ENCODE results near the gene DDX11.
"Not testable (repeated sequence)": the region's sequence is repeated elsewhere in the genome, so short reads cannot be mapped to it uniquely, and the experiment has no call there.

The DDX11 gene

GRCh38 chr12:31077095-31077494 lies 3.4 kb downstream of the DDX11 start:
- DNase-seq (ENCODE audit: low spot score); in situ Hi-C loops (cut with MboI; ENCODE audit: low pct_unique_long_range_greater_than_20kb, low sequenced_read_pairs, unreplicated experiment): not testable (repeated sequence)

- in situ Hi-C loops (cut with MboI; ENCODE audit: low pct_unique_long_range_greater_than_20kb, low sequenced_read_pairs, unreplicated experiment); DNase-seq (ENCODE audit: low spot score): not testable (repeated sequence)
These were observed 4.3 kb downstream of the DDX11 start for GRCh38 chr12:31077998-31078397.

- DNase-seq (ENCODE audit: low spot score); in situ Hi-C loops (cut with MboI; ENCODE audit: low pct_unique_long_range_greater_than_20kb, low sequenced_read_pairs, unreplicated experiment): not testable (repeated sequence)
These were observed 5.8 kb downstream of the DDX11 start for GRCh38 chr12:31079421-31079820.

GRCh38 chr12:31080221-31080620 lies 6.6 kb downstream of the DDX11 start:
- DNase-seq (ENCODE audit: low spot score); in situ Hi-C loops (cut with MboI; ENCODE audit: low pct_unique_long_range_greater_than_20kb, low sequenced_read_pairs, unreplicated experiment): not testable (repeated sequence)

GRCh38 chr12:31081274-31081673 lies 7.6 kb downstream of the DDX11 start:
- DNase-seq (ENCODE audit: low spot score); in situ Hi-C loops (cut with MboI; ENCODE audit: low pct_unique_long_range_greater_than_20kb, low sequenced_read_pairs, unreplicated experiment): not testable (repeated sequence)

DNA sequence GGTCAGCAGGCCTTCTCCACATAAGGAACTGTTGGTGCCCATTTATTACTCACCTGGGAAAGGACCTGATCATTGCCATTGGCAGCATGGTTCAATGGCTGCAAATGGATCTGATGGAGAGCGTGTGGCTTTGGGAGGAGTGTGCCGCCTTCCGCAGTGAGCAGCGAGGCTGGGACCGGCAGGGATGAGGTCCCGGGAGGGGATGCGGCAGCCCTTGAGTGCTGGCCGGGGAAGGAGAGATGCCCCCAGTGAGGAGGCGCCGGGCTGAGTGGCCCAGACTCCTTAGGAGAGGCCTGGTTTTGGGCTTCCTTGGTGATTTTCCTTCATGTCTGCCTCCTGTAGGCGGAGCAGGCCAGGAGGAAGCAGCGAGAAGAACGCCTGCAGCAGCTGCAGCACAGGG lies 10.6 kb downstream of the DDX11 start:
- in situ Hi-C loops (cut with MboI; ENCODE audit: low pct_unique_long_range_greater_than_20kb, low sequenced_read_pairs, unreplicated experiment); DNase-seq (ENCODE audit: low spot score): not testable (repeated sequence)

DNA sequence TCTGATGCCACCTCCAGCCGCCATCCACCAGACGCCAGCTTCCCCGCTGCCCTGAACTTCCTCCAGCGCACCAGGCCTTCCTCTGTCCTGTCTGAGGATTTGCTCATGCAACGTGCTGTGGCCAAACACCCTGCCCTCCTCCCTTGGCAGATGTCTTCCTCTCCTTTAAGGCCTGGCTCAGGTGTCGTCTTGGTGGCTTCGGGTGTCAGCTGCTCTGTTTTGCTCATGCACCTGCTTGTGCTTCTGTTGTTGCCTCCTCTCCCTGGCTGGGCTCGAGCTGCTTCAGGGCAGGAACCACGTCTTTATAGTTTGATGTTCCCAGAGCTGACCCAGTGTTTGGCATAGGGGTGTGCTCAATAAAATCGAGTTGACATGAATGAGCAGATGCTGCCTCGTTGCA lies 12.4 kb downstream of the DDX11 start:
- in situ Hi-C loops (cut with MboI; ENCODE audit: low pct_unique_long_range_greater_than_20kb, low sequenced_read_pairs, unreplicated experiment); DNase-seq (ENCODE audit: low spot score): not testable (repeated sequence)

DNA sequence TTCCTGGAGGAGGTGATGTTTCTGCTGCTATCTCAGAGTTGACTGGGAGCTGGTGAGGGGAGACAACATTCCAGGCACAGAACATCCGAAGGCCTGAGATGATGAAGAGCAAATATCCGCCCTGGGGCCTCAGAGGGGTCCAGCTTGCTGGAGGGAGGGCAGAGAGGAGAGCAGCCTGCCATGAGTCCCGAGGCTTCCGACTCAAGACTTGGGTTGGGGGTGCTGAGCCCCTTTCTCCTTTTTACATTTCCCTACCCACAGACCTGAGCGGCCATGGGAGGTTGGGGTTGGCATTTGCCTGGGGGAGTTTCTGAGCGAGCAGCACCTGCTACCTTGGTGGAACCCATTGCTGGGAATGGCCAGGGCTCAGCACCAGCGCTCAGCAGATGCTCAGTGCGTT lies 13.8 kb downstream of the DDX11 start:
- in situ Hi-C loops (cut with MboI; ENCODE audit: low pct_unique_long_range_greater_than_20kb, low sequenced_read_pairs, unreplicated experiment); DNase-seq (ENCODE audit: low spot score): not testable (repeated sequence)

GRCh38 chr12:31087956-31088355 lies 14.3 kb downstream of the DDX11 start:
- DNase-seq (ENCODE audit: low spot score): not testable (repeated sequence)

GRCh38 chr12:31089072-31089471 lies 15.4 kb downstream of the DDX11 start:
- in situ Hi-C loops (cut with MboI; ENCODE audit: low pct_unique_long_range_greater_than_20kb, low sequenced_read_pairs, unreplicated experiment): no loop called here
- no peak for DNase-seq (ENCODE audit: low spot score)
- TF ChIP-seq, protein P1, sequence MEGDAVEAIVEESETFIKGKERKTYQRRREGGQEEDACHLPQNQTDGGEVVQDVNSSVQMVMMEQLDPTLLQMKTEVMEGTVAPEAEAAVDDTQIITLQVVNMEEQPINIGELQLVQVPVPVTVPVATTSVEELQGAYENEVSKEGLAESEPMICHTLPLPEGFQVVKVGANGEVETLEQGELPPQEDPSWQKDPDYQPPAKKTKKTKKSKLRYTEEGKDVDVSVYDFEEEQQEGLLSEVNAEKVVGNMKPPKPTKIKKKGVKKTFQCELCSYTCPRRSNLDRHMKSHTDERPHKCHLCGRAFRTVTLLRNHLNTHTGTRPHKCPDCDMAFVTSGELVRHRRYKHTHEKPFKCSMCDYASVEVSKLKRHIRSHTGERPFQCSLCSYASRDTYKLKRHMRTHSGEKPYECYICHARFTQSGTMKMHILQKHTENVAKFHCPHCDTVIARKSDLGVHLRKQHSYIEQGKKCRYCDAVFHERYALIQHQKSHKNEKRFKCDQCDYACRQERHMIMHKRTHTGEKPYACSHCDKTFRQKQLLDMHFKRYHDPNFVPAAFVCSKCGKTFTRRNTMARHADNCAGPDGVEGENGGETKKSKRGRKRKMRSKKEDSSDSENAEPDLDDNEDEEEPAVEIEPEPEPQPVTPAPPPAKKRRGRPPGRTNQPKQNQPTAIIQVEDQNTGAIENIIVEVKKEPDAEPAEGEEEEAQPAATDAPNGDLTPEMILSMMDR (IDR thresholded peaks at IDR 0.05; ENCODE audit: extremely low read depth, insufficient read depth, missing control alignments): no peak

More at GRCh38 chr12:31087956-31088355, 14.3 kb downstream of the DDX11 start:
- in situ Hi-C loops (cut with MboI; ENCODE audit: low pct_unique_long_range_greater_than_20kb, low sequenced_read_pairs, unreplicated experiment): not testable (repeated sequence)

- DNase-seq (ENCODE audit: low spot score); in situ Hi-C loops (cut with MboI; ENCODE audit: low pct_unique_long_range_greater_than_20kb, low sequenced_read_pairs, unreplicated experiment): not testable (repeated sequence)
These were observed 18.0 kb downstream of the DDX11 start for GRCh38 chr12:31091629-31092028.

DNA sequence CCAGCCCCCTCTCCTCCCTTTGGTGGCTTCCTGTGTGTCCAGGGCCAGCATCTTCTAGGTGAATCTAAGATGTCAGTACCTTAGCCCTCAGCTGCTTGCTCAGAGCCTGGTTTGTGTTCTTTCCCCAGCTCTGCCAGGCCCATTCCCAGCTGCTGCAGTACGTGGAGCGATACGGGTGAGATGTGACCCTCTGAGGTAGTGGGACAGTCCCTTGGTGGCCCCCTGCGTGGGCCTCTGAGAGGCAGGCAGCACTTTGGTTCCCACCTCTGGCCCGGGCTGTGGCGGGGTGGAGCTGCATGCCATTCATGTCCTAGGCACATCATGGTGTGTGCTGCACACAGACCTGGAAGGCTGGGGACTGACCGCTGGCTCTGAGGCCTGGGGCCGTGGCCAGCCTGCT lies 19.1 kb downstream of the DDX11 start:
- DNase-seq (ENCODE audit: low spot score); in situ Hi-C loops (cut with MboI; ENCODE audit: low pct_unique_long_range_greater_than_20kb, low sequenced_read_pairs, unreplicated experiment): not testable (repeated sequence)

GRCh38 chr12:31095080-31095860 lies 21.6 kb downstream of the DDX11 start:
- in situ Hi-C loops (cut with MboI; ENCODE audit: low pct_unique_long_range_greater_than_20kb, low sequenced_read_pairs, unreplicated experiment); DNase-seq (ENCODE audit: low spot score): not testable (repeated sequence)

DNA sequence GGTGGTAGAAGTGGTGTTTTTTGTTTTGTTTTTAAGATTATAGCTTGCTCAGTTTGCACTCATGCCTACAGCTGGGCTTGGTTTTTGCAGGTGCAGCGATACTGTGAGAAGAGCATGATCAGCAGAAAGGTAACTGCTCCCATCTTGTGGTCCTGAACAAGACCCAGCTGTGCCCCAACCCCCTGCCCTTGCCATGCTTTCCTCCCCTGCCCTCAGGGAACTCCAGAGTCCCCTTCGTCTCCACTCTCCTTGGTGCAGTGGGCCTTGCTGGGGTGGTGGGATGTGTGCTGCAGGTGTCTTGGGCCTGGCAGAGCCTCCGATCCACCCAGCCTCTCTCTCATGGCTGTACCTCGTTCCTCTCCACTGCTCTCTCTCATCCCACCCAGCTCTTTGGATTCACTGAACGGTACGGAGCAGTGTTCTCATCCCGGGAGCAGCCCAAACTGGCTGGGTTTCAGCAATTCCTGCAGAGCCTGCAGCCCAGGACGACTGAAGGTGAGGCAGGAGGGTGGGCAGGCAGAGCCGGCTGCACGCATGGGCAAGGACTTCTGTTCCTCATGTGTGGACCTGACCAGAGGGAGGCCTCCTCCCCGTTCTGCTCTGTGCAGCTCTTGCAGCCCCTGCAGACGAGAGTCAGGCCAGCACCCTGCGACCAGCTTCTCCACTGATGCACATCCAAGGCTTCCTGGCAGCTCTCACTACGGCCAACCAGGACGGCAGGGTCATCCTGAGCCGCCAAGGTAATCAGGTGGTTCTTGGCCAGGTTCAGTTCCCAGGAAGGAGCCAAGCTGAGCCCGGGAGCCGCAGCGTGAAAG lies 22.8 kb downstream of the DDX11 start:
- in situ Hi-C loops (cut with MboI; ENCODE audit: low pct_unique_long_range_greater_than_20kb, low sequenced_read_pairs, unreplicated experiment); DNase-seq (ENCODE audit: low spot score): not testable (repeated sequence)

DNA sequence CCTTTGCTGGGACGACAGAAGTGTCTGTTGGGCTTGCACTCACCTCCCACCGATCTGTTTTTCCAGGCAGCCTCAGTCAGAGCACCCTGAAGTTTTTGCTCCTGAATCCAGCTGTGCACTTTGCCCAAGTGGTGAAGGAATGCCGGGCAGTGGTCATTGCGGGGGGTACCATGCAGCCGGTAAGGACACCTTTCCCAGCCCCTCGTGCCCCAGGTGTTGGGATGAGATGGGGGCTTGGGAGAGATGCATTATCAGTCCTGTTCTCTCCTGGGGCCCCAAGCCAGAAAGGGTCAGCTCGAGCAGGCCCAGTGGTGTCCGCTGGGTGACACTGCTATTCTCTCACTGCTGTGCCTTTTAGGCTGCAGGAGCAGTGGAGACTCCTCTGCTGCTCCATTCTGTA lies 24.2 kb downstream of the DDX11 start:
- in situ Hi-C loops (cut with MboI; ENCODE audit: low pct_unique_long_range_greater_than_20kb, low sequenced_read_pairs, unreplicated experiment); DNase-seq (ENCODE audit: low spot score): not testable (repeated sequence)

GRCh38 chr12:31098363-31098762 lies 24.7 kb downstream of the DDX11 start:
- in situ Hi-C loops (cut with MboI; ENCODE audit: low pct_unique_long_range_greater_than_20kb, low sequenced_read_pairs, unreplicated experiment); DNase-seq (ENCODE audit: low spot score): not testable (repeated sequence)

DNA sequence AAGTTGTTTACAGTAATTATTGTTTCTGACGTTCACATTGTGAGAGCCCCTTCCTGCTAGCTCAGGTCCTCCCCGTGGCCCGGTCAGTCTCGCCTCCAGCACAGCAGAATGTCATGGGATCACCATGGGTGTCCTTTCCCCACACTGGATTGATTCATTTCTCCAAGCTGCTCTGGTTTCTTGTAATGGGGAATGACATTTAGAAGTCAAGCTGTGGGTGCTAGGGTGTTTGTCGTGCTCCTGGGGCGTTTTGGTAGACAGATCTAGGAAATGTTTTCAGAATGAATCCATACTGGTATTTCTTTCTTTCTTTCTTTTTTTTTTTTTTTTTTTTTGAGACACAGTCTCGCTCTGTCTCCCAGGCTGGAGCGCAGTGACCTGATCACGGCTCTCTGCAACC lies 25.1 kb downstream of the DDX11 start:
- in situ Hi-C loops (cut with MboI; ENCODE audit: low pct_unique_long_range_greater_than_20kb, low sequenced_read_pairs, unreplicated experiment); DNase-seq (ENCODE audit: low spot score): not testable (repeated sequence)

Measured in GM13977 (cell line).